IMR-90 (cell line): ENCODE measurements around the gene ACAN.

Experiments used
- BHLHE40 ChIP-seq: fragments of 150-350 bp; IDR thresholded peaks from 2 replicates; pipeline ENCODE4 v1.6.1; 2016; ENCODE audit warnings: mild to moderate bottlenecking, low read depth, low read length
- FOS ChIP-seq: fragments of 150-350 bp; IDR thresholded peaks from 2 replicates; pipeline ENCODE4 v1.6.1; 2016; ENCODE audit warnings: low read depth, low read length
- POLR2A ChIP-seq: IDR thresholded peaks from 2 replicates; pipeline ENCODE4 v1.6.1; 2012; ENCODE audit warnings: mild to moderate bottlenecking, low read depth, low read length
- TF ChIP-seq, protein P1 (sequence below): conservative IDR thresholded peaks from 2 replicates; pipeline ENCODE4 v1.5.1; 2012; ENCODE audit warnings: mild to moderate bottlenecking, low read depth, low read length, improper control_type of control experiment
- TF ChIP-seq, protein P2 (sequence below): fragments of 150-350 bp; IDR thresholded peaks from 2 replicates; pipeline ENCODE4 v1.6.1; 2017; ENCODE audit warnings: mild to moderate bottlenecking, antibody characterized with exemption, low read length, low read depth

DNA sequence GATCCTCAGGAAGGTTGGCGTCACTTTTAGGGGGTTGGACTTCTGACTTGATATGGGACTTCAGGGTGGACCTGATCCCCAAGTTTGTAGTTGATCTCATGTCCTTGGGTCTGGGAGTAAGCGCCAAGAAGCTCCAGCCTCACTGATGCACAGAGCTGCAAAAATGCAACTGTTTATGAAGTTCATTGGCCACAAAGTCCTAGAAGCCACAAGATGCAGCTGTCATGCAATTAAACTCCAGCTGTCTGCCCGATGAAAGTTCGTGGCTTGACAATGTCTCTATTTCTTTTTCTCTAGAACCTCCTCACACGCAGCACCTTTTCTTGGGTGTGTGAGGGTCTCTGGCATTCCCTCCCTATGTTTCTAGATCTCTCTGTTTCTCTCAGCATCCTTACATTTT lies 9.2 kb upstream of the ACAN start:
- TF ChIP-seq, protein P1, sequence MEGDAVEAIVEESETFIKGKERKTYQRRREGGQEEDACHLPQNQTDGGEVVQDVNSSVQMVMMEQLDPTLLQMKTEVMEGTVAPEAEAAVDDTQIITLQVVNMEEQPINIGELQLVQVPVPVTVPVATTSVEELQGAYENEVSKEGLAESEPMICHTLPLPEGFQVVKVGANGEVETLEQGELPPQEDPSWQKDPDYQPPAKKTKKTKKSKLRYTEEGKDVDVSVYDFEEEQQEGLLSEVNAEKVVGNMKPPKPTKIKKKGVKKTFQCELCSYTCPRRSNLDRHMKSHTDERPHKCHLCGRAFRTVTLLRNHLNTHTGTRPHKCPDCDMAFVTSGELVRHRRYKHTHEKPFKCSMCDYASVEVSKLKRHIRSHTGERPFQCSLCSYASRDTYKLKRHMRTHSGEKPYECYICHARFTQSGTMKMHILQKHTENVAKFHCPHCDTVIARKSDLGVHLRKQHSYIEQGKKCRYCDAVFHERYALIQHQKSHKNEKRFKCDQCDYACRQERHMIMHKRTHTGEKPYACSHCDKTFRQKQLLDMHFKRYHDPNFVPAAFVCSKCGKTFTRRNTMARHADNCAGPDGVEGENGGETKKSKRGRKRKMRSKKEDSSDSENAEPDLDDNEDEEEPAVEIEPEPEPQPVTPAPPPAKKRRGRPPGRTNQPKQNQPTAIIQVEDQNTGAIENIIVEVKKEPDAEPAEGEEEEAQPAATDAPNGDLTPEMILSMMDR, result no peak
- no peak for TF ChIP-seq BHLHE40
- no peak for TF ChIP-seq POLR2A
- TF ChIP-seq, protein P2, sequence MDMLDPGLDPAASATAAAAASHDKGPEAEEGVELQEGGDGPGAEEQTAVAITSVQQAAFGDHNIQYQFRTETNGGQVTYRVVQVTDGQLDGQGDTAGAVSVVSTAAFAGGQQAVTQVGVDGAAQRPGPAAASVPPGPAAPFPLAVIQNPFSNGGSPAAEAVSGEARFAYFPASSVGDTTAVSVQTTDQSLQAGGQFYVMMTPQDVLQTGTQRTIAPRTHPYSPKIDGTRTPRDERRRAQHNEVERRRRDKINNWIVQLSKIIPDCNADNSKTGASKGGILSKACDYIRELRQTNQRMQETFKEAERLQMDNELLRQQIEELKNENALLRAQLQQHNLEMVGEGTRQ, result no peak
- TF ChIP-seq FOS, result no peak
